SU-DHL-6 (cell line): ENCODE results near the gene MCM3.

Experiments used
- H2AFZ ChIP-seq: fragments of 200-600 bp; sonication (generic); 2 replicates; pipeline ENCODE4 v1.6.1; 2014; ENCODE audit warnings: low read depth, mild to moderate bottlenecking, moderate library complexity, mixed read lengths, antibody characterized with exemption, low read length; ENCODE audit not compliant: severe bottlenecking
- H3F3A ChIP-seq: fragments of 200-600 bp; shearing (Covaris generic); 2 replicates; pipeline ENCODE4 v1.6.0; 2016; ENCODE audit warnings: antibody characterized with exemption, mild to moderate bottlenecking; ENCODE audit not compliant: insufficient read depth
- H3K27ac ChIP-seq: fragments of 200-600 bp; sonication (generic); 2 replicates; pipeline ENCODE4 v1.5.1; 2016; ENCODE audit warnings: low read depth, mild to moderate bottlenecking, low read length, moderate library complexity, mixed read lengths
- H3K27me3 ChIP-seq: fragments of 200-600 bp; sonication (generic), shearing (Covaris generic); 2 replicates; pipeline ENCODE4 v1.6.0; 2014; ENCODE audit warnings: mild to moderate bottlenecking, low read length
- H3K36me3 ChIP-seq: fragments of 200-600 bp; sonication (generic); 2 replicates; pipeline ENCODE4 v1.6.1; 2014; ENCODE audit warnings: mild to moderate bottlenecking, low read length, mixed read lengths
- H3K4me2 ChIP-seq: fragments of 300-600, 200-600 bp; shearing (Covaris generic), sonication (generic); 2 replicates; pipeline ENCODE4 v1.6.0; 2014; ENCODE audit warnings: low read length, low read depth, mild to moderate bottlenecking; ENCODE audit not compliant: poor library complexity, severe bottlenecking
- H3K4me3 ChIP-seq: fragments of 200-600 bp; sonication (generic); 2 replicates; pipeline ENCODE4 v1.5.1; 2014; ENCODE audit warnings: antibody characterized with exemption, low read length, mild to moderate bottlenecking, mixed read lengths; ENCODE audit not compliant: insufficient read depth, poor library complexity, severe bottlenecking
- H3K79me2 ChIP-seq: fragments of 200-600 bp; sonication (generic); 2 replicates; pipeline ENCODE4 v1.6.1; 2014; ENCODE audit warnings: mild to moderate bottlenecking, low read length, moderate library complexity; ENCODE audit not compliant: insufficient read depth
- H3K9ac ChIP-seq: fragments of 200-600 bp; sonication (generic); 2 replicates; pipeline ENCODE4 v1.7.0; 2014; ENCODE audit warnings: mild to moderate bottlenecking, low read length
- H3K9me2 ChIP-seq: fragments of 200-600 bp; sonication (generic); replicated peaks from 2 replicates; pipeline ENCODE4 v1.6.1; 2014; ENCODE audit warnings: low read length; ENCODE audit not compliant: insufficient read depth
- H3K9me3 ChIP-seq: fragments of 200-600 bp; sonication (generic); 2 replicates; pipeline ENCODE4 v1.6.1; 2014; ENCODE audit warnings: low read length, mixed read lengths; ENCODE audit not compliant: insufficient read depth
- H4K20me1 ChIP-seq: fragments of 200-600 bp; sonication (generic); 2 replicates; pipeline ENCODE4 v1.6.1; 2014; ENCODE audit warnings: low read depth, mild to moderate bottlenecking, antibody characterized with exemption, low read length, moderate library complexity, mixed read lengths
- CTCF ChIP-seq: fragments of 200-600 bp; sonication (generic); IDR thresholded peaks from one replicate; pipeline ENCODE4 v1.5.1; 2017; ENCODE audit warnings: antibody characterized with exemption, mild to moderate bottlenecking, low read length, moderate library complexity; ENCODE audit not compliant: insufficient read depth, poor library complexity, severe bottlenecking
- EZH2phosphoT487 ChIP-seq: fragments of 200-600 bp; sonication (generic), shearing (Covaris generic); conservative IDR thresholded peaks from 2 replicates; pipeline ENCODE4 v1.6.1; 2018; ENCODE audit warnings: mild to moderate bottlenecking, antibody characterized with exemption, low read length, moderate library complexity, mixed read lengths

Gene MCM3

GRCh38 chr6:52217761-52218160 lies 66.8 kb downstream of the MCM3 start:
- Histone ChIP-seq H2AFZ (no peak overlapping the region), H4K20me1 (no peaks in the 10 kb centered on the region), H3K9me3 (no peaks in the 10 kb centered on the region), H3K4me3 (no peak overlapping the region), H3K79me2 (no peaks in the 10 kb centered on the region), H3K4me2 (no peak overlapping the region), H3K36me3 (no peaks in the 10 kb centered on the region), H3K27me3 (peaks cover 4% of the 10 kb centered on the region; the same call in 1 of the 2 replicates), H3K9me2 (no peaks in the 10 kb centered on the region), H3K9ac (no peak overlapping the region), H3K27ac (no peak overlapping the region), H3F3A (no peaks in the 10 kb centered on the region)
- no peak for TF ChIP-seq CTCF
- no peak for TF ChIP-seq EZH2phosphoT487

GRCh38 chr6:52216932-52217575 lies 67.5 kb downstream of the MCM3 start:
- no peak overlapping the region for H2AFZ ChIP-seq
- no peak overlapping the region for H3K27ac ChIP-seq
- no peak for TF ChIP-seq CTCF
- no peak for TF ChIP-seq EZH2phosphoT487
- H3K79me2 ChIP-seq, result no peaks in the 10 kb centered on the region
- H3F3A ChIP-seq, result no peaks in the 10 kb centered on the region
- H3K4me3 ChIP-seq, result no peak overlapping the region
- peaks cover 4% of the 10 kb centered on the region; the same call in 1 of the 2 replicates for H3K27me3 ChIP-seq
- H3K36me3 ChIP-seq, result no peaks in the 10 kb centered on the region
- no peaks in the 10 kb centered on the region for H4K20me1 ChIP-seq
- no peaks in the 10 kb centered on the region for H3K9me3 ChIP-seq
- H3K9me2 ChIP-seq, result no peaks in the 10 kb centered on the region
- no peak overlapping the region for H3K9ac ChIP-seq
- H3K4me2 ChIP-seq, result no peak overlapping the region

- Histone ChIP-seq H3K27ac (no peak overlapping the region), H3K79me2 (no peaks in the 10 kb centered on the region), H3K9me3 (no peaks in the 10 kb centered on the region), H3K36me3 (no peaks in the 10 kb centered on the region), H3K4me2 (no peak overlapping the region), H3K27me3 (peaks cover 4% of the 10 kb centered on the region; the same call in 1 of the 2 replicates), H3K4me3 (no peak overlapping the region), H3K9me2 (no peaks in the 10 kb centered on the region), H4K20me1 (no peaks in the 10 kb centered on the region), H3F3A (no peaks in the 10 kb centered on the region), H2AFZ (no peak overlapping the region), H3K9ac (no peak overlapping the region)
- TF ChIP-seq EZH2phosphoT487 (no peak), CTCF (no peak)
Measured at GRCh38 chr6:52215787-52216186, 68.8 kb downstream of the MCM3 start.
